K562 (cell line): ENCODE results near the gene STRA6. TPM values are rescaled to one million over a fixed set of nuclear protein-coding genes. Genes with fewer than 3 reads are reported as not detected.

Source experiments
- CEBPB ChIP-seq: fragments of 450-650 bp; IDR thresholded peaks from 2 replicates; pipeline ENCODE4 v1.6.1; 2016; ENCODE audit warnings: missing genetic modification characterization, missing compliant biosample characterization
- EGR1 ChIP-seq: fragments of 450-650 bp; conservative IDR thresholded peaks from 2 replicates; pipeline ENCODE4 v1.6.1; 2017; ENCODE audit warnings: mild to moderate bottlenecking
- ESRRA ChIP-seq: fragments of 450-650 bp; IDR thresholded peaks from 2 replicates; pipeline ENCODE4 v1.6.1; 2014; ENCODE audit warnings: low read depth, mild to moderate bottlenecking, moderate library complexity, borderline replicate concordance
- HNRNPLL ChIP-seq: fragments of 200-400 bp; formaldehyde crosslinking; IDR thresholded peaks from 2 replicates; pipeline ENCODE4 v1.6.1; 2017; ENCODE audit warnings: low read length, low read depth, mild to moderate bottlenecking; ENCODE audit not compliant: poor library complexity, severe bottlenecking
- MAZ ChIP-seq, 2 experiments: fragments of 450-650 bp in 1 of 2; sonication (generic) in 1 of 2; formaldehyde crosslinking; IDR thresholded peaks in 1 of 2; conservative IDR thresholded peaks in 1 of 2; 2 replicates each; pipeline versions ENCODE4 v1.4.0 to v1.5.0; 2020; ENCODE audit warnings: mild to moderate bottlenecking in 1 of 2, missing genetic modification reagents in 1 of 2
- RAD21 ChIP-seq, 2 experiments: fragments of 250-450 bp in 1 of 2; fragments of 450-650 bp in 1 of 2; sonication (Bioruptor Pico) in 1 of 2; formaldehyde crosslinking in 1 of 2; IDR thresholded peaks in 1 of 2; conservative IDR thresholded peaks in 1 of 2; 2 replicates each; pipeline versions ENCODE4 v1.4.0 to v1.8.0; 2020 to 2022; ENCODE audit warnings: mild to moderate bottlenecking in 2 of 2, moderate library complexity in 1 of 2
- TBL1XR1 ChIP-seq, 2 experiments: IDR thresholded peaks; 2 replicates each; pipeline ENCODE4 v1.6.1; 2012; ENCODE audit warnings: improper control_type of control experiment in 2 of 2, low read length in 2 of 2, mild to moderate bottlenecking in 1 of 2
- ZNF644 ChIP-seq: fragments of 200-800 bp; sonication (Bioruptor generic); IDR thresholded peaks from 2 replicates; pipeline ENCODE4 v1.6.1; 2016; ENCODE audit warnings: low read depth, missing genetic modification characterization, missing compliant biosample characterization
- polyA plus RNA-seq, 8 experiments: library from polyadenylated mRNA; depleted of rRNA in 4 of 8; stranded (reverse) in 5 of 8; unstranded in 3 of 8; fragments of >200 nt; fragmentation: Nextera tagmentation in 2 of 8; fragmentation: Illumina TruSeq in 1 of 8; extraction: Ambion mirVana in 2 of 8; extraction: Trizol in 1 of 8; gene quantifications; 2 replicates each; pipeline versions ENCODE4 v1.2.1 to v1.2.3, GENCODE V29; 2011 to 2014; ENCODE audit warnings: inconsistent platforms in 1 of 8, missing spikeins in 1 of 8
- total RNA-seq, 7 experiments: library from RNA; depleted of rRNA in 6 of 7; stranded (reverse); fragments of >200 nt in 6 of 7; fragmentation: Illumina TruSeq in 2 of 7; extraction: Trizol in 2 of 7; gene quantifications; 2 replicates each; pipeline versions ENCODE4 v1.2.1 to v1.2.3, GENCODE V29; 2011 to 2021; ENCODE audit warnings: low replicate concordance in 1 of 7
- TF ChIP-seq, protein P1 (sequence below): sonication (generic); formaldehyde crosslinking; IDR thresholded peaks from 2 replicates; pipeline ENCODE4 v1.8.0; 2022; ENCODE audit warnings: missing genetic modification reagents, mild to moderate bottlenecking, moderate library complexity, borderline replicate concordance

STRA6 gene
- total and polyA plus RNA-seq, 9 of the 15 experiments (the other 6 are each of a cell fraction or from before 2014, with no cell fraction given) = 0.04 to 2.0 (median 0.43) TPM; not detected in 2

DNA sequence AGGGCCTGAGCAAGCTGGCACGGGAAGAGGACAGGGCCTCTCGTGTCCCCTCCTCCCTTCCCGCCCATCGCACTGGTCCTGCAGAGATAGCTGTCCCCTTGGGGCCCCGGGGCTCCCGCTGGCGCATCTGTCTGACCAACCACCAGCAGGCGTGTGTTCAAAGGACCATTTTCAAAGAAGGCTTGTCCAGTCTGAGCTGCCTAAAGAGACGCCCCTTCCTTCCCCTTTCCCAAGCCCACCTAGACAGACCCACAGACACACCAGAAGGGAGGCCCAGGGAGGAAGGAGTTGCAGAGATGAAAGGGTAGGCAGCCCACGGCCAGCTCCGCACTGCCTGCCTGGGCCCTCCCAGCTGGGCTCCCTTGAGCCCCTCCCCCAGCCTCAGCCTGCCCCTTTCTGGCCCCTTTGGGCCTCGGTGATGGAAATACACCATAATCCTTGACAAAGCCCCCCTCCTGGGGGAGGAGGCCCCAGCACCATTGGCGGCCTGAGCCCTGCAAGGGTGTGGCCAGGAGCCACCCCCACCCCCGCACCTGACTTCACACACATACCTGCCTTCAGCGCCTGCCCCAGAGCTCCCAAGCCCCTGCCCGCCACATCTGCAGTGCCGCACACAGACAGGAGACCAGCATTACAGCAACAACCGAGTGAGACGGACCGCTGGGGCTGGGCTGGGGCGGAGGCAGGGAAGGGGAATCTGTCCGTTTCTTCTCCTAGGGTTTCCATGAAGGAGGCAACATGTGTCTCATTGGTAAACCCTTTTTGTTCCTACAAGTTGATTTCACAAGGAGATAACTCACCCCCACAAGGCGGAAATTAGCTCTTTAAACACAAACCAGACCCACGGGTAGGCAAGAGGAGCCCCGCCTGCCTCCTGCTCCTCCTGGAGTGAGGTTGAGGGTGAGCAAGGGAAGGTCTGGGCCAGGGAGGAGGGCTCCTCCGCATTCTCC, at the start of gene STRA6 (continued):
- 0 out of 4 replicates have a peak, but pooled peaks of 1 of the 2 experiments have one; percentile 13 for TF ChIP-seq MAZ (CRISPR knock-in tag; conservative IDR thresholded peaks at IDR 0.05 in 1 of 2, IDR thresholded peaks at IDR 0.05 in 1 of 2)
- TF ChIP-seq CEBPB = no peak
- TF ChIP-seq EGR1 = peak; percentile 68
- no peak for TF ChIP-seq TBL1XR1 (IDR thresholded peaks at IDR 0.05; ENCODE audit: low read length in 2 of 2)
- TF ChIP-seq ZNF644 = no peak
- TF ChIP-seq, protein P1, sequence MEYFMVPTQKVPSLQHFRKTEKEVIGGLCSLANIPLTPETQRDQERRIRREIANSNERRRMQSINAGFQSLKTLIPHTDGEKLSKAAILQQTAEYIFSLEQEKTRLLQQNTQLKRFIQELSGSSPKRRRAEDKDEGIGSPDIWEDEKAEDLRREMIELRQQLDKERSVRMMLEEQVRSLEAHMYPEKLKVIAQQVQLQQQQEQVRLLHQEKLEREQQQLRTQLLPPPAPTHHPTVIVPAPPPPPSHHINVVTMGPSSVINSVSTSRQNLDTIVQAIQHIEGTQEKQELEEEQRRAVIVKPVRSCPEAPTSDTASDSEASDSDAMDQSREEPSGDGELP (CRISPR knock-in tag) = peak; percentile 71; the same call in 1 of the 2 replicates
- TF ChIP-seq HNRNPLL = no peak
- TF ChIP-seq ESRRA = no peak
- TF ChIP-seq RAD21 (CRISPR knock-in tag; conservative IDR thresholded peaks at IDR 0.05 in 1 of 2, IDR thresholded peaks at IDR 0.05 in 1 of 2) = no peak; a peak in 1 of 4 replicates
